WTC11 (cell line): ENCODE results near the gene ADAMTS19.

Experiments used
- CREB1 ChIP-seq: sonication (generic); formaldehyde crosslinking; IDR thresholded peaks from 2 replicates; pipeline ENCODE4 v1.8.0; 2023; ENCODE audit warnings: mild to moderate bottlenecking, missing genetic modification reagents
- CREM ChIP-seq: sonication (generic); formaldehyde crosslinking; IDR thresholded peaks from 2 replicates; pipeline ENCODE4 v1.8.1; 2022; ENCODE audit warnings: mild to moderate bottlenecking, missing genetic modification reagents, moderate library complexity
- ETV6 ChIP-seq: sonication (generic); formaldehyde crosslinking; IDR thresholded peaks from 2 replicates; pipeline ENCODE4 v1.8.1; 2022; ENCODE audit warnings: mild to moderate bottlenecking, missing genetic modification reagents
- SMAD3 ChIP-seq: sonication (generic); formaldehyde crosslinking; IDR thresholded peaks from 2 replicates; pipeline ENCODE4 v1.8.0; 2022; ENCODE audit warnings: missing genetic modification reagents, mild to moderate bottlenecking, borderline replicate concordance
- SMAD4 ChIP-seq: sonication (generic); formaldehyde crosslinking; IDR thresholded peaks from 2 replicates; pipeline ENCODE4 v1.8.0; 2022; ENCODE audit warnings: mild to moderate bottlenecking, missing genetic modification reagents
- ZNF121 ChIP-seq: sonication (generic); formaldehyde crosslinking; IDR thresholded peaks from 2 replicates; pipeline ENCODE4 v1.8.0; 2023; ENCODE audit warnings: missing genetic modification reagents
- ZNF263 ChIP-seq: sonication (generic); formaldehyde crosslinking; IDR thresholded peaks from 2 replicates; pipeline ENCODE4 v1.8.1; 2022; ENCODE audit warnings: low read depth, mild to moderate bottlenecking, moderate library complexity, missing genetic modification reagents
- TF ChIP-seq, protein P1 (sequence below): fragments of 200-600 bp; IDR thresholded peaks from 2 replicates; pipeline ENCODE4 v1.8.0; 2022; ENCODE audit warnings: antibody characterized with exemption

DNA sequence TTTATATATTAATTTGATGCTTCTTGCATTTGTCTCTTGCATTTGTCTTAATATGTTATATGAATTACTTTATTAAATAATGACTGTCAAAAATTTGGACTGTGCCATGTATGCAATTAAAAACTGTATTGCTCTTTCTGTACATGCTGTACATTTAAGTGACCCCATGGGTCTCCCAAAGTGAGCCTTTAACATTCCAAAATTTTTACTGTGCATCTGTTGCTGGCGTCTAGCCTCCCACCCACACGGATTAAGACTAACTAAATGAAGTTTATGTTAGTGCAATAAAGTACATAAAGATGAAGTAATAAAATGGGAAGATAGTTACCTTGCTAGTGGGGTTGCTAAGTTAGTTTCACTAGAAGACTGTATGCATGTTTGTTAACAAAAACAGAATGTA is 48.5 kb downstream of the ADAMTS19 start:
- TF ChIP-seq, protein P1, sequence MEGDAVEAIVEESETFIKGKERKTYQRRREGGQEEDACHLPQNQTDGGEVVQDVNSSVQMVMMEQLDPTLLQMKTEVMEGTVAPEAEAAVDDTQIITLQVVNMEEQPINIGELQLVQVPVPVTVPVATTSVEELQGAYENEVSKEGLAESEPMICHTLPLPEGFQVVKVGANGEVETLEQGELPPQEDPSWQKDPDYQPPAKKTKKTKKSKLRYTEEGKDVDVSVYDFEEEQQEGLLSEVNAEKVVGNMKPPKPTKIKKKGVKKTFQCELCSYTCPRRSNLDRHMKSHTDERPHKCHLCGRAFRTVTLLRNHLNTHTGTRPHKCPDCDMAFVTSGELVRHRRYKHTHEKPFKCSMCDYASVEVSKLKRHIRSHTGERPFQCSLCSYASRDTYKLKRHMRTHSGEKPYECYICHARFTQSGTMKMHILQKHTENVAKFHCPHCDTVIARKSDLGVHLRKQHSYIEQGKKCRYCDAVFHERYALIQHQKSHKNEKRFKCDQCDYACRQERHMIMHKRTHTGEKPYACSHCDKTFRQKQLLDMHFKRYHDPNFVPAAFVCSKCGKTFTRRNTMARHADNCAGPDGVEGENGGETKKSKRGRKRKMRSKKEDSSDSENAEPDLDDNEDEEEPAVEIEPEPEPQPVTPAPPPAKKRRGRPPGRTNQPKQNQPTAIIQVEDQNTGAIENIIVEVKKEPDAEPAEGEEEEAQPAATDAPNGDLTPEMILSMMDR = no peak
- no peak for TF ChIP-seq CREB1 (CRISPR knock-in tag)
- no peak for TF ChIP-seq ETV6 (CRISPR knock-in tag)
- TF ChIP-seq SMAD3 = no peak
- no peak for TF ChIP-seq ZNF263 (CRISPR knock-in tag)
- no peak for TF ChIP-seq CREM
- no peak for TF ChIP-seq SMAD4
- no peak for TF ChIP-seq ZNF121 (CRISPR knock-in tag)
